GM18511 (cell line): ENCODE data around the gene APOA1.
"Not testable (repeated sequence)": the region's sequence is repeated elsewhere in the genome, so short reads cannot be mapped to it uniquely, and the experiment has no call there.

Experiments used
- ATAC-seq: cut with Tn5 transposase; IDR thresholded peaks from one replicate; pipeline ENCODE4 v1.9.1; 2021; ENCODE audit warnings: mild to moderate bottlenecking, moderate library complexity; ENCODE audit not compliant: unreplicated experiment

APOA1 gene

DNA sequence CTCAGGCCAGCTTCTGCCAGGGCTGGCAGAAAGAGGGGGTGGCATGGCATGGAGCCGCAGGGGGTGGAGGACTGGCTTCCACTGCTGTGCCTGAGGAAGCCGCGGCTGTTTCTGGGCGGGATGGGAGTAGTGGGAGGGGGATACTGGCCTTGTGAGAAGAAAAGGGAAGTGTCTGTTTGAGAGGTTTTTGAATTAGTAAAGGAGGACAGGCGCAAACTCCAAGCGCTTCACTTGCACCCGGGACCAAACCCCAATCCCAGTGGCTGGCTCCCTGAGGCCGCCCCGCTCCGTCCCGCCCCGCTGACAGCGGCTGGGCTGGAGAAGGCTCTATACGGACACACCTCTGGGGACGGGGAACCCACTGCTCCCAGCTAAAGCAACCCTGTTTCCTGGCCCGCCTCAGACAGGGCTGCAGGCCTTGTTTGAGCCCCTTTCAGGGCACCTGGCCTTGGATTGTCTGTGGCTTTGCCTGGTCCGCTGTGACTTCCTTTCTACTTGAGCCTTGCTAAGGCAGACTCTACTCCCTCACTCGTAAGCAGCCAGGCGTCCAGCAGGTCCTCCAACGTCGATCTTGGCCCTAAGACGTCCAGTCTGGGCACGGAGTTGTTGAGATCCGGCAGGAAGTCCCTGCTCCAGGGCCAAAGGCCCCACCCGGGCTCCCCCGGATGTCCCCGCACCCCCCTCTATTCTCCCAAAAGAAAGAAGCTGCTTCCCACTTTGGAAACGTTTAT, 2.2 kb downstream of the APOA1 start:
- peak; percentile 32 for ATAC-seq

DNA sequence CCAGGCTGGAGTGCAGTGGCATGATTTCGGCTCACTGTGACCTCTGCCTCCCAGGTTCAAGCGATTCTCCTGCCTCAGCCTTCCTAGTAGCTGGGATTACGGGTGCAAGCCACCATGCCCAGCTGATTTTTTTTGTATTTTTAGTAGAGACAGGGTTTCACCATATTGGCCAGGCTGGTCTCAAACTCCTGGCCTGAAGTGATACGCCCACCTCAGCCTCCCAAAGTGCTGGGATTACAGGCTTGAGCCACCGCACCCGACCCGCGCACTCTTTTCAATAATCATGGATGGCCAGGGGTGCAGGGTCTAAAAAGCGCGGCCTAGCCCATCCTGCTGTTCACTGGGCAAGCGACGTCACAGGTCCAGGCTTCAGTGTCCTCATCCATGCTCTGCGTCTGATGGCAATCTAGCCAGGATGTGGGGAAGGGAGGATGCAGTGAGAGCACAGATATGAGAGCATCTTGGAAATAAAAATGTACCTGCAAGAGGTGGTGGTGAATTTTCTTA, 2.8 kb downstream of the APOA1 start:
- ATAC-seq: not testable (repeated sequence)

DNA sequence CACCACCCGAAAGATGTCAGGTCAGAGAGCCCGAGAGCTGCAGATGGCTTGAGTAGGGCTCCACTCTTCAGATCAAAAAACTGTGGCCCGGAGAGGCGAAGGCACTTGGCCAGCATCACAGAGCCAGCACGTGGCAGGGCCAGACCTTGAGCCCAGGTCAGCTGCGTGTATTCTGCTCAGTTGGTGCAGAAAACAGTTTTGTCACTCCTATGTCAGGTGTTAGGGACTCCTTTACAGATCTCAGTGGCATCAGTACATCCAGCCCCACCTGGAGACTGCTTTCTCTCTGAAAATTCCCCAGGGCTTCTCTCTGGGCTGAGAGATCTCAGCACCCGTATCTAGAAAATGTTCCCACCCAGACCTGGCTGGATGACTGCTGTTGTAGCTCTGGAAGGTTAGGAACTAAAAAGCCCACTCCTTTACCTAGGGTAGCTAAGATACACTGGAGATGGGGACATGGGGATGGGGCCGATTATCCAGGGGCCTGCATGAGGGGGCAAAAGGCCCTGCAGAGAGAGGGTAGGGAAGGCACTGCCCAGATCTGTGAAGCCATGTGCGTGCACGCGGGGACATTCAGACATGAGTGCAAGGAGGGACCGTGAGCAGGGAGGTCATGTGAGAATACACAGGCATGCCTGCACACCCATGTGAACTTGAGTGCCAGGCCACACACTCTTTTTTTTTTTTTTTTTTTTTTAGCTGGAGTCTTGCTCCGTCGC, 3.4 kb downstream of the APOA1 start:
- ATAC-seq: no peak

DNA sequence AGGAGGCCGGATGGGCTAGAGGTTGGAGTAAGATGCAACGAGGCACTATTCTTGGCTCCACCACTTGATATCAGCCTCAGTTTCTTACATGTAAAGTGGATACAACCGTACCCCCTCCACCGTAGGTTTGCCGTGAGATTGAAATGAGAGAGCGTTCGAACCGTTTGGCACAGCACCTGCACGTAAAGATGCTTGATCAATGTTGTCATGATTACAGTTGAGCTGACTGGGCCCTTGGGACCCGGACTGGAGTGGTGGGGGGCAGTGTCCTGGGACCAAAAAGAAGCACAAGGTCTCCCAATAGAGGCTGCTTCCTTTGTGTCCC, 4.0 kb downstream of the APOA1 start:
- no peak for ATAC-seq

DNA sequence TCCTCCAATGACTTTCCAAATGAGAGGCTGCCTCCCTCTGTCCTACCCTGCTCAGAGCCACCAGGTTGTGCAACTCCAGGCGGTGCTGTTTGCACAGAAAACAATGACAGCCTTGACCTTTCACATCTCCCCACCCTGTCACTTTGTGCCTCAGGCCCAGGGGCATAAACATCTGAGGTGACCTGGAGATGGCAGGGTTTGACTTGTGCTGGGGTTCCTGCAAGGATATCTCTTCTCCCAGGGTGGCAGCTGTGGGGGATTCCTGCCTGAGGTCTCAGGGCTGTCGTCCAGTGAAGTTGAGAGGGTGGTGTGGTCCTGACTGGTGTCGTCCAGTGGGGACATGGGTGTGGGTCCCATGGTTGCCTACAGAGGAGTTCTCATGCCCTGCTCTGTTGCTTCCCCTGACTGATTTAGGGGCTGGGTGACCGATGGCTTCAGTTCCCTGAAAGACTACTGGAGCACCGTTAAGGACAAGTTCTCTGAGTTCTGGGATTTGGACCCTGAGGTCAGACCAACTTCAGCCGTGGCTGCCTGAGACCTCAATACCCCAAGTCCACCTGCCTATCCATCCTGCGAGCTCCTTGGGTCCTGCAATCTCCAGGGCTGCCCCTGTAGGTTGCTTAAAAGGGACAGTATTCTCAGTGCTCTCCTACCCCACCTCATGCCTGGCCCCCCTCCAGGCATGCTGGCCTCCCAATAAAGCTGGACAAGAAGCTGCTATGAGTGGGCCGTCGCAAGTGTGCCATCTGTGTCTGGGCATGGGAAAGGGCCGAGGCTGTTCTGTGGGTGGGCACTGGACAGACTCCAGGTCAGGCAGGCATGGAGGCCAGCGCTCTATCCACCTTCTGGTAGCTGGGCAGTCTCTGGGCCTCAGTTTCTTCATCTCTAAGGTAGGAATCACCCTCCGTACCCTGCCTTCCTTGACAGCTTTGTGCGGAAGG, 4.8 kb downstream of the APOA1 start:
- ATAC-seq: no peak

DNA sequence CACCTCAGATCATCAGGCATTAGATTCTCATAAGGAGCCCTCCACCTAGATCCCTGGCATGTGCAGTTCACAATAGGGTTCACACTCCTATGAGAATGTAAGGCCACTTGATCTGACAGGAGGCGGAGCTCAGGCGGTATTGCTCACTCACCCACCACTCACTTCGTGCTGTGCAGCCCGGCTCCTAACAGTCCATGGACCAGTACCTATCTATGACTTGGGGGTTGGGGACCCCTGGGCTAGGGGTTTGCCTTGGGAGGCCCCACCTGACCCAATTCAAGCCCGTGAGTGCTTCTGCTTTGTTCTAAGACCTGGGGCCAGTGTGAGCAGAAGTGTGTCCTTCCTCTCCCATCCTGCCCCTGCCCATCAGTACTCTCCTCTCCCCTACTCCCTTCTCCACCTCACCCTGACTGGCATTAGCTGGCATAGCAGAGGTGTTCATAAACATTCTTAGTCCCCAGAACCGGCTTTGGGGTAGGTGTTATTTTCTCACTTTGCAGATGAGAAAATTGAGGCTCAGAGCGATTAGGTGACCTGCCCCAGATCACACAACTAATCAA, 5.6 kb downstream of the APOA1 start:
- no peak for ATAC-seq

DNA sequence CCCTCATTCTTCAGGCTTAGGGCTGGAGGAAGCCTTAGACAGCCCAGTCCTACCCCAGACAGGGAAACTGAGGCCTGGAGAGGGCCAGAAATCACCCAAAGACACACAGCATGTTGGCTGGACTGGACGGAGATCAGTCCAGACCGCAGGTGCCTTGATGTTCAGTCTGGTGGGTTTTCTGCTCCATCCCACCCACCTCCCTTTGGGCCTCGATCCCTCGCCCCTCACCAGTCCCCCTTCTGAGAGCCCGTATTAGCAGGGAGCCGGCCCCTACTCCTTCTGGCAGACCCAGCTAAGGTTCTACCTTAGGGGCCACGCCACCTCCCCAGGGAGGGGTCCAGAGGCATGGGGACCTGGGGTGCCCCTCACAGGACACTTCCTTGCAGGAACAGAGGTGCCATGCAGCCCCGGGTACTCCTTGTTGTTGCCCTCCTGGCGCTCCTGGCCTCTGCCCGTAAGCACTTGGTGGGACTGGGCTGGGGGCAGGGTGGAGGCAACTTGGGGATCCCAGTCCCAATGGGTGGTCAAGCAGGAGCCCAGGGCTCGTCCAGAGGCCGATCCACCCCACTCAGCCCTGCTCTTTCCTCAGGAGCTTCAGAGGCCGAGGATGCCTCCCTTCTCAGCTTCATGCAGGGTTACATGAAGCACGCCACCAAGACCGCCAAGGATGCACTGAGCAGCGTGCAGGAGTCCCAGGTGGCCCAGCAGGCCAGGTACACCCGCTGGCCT, 7.1 kb downstream of the APOA1 start:
- ATAC-seq: no peak

DNA sequence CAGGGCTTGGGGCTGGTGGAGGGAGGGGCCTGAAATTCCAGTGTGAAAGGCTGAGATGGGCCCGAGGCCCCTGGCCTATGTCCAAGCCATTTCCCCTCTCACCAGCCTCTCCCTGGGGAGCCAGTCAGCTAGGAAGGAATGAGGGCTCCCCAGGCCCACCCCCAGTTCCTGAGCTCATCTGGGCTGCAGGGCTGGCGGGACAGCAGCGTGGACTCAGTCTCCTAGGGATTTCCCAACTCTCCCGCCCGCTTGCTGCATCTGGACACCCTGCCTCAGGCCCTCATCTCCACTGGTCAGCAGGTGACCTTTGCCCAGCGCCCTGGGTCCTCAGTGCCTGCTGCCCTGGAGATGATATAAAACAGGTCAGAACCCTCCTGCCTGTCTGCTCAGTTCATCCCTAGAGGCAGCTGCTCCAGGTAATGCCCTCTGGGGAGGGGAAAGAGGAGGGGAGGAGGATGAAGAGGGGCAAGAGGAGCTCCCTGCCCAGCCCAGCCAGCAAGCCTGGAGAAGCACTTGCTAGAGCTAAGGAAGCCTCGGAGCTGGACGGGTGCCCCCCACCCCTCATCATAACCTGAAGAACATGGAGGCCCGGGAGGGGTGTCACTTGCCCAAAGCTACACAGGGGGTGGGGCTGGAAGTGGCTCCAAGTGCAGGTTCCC, 7.8 kb downstream of the APOA1 start, which contains the start of gene APOC3:
APOC3 (plus strand) TSS at position 383 of the 659 bp plus-strand sequence. CDS start 676 bp downstream, outside the sequence.
- ATAC-seq: no peak

DNA sequence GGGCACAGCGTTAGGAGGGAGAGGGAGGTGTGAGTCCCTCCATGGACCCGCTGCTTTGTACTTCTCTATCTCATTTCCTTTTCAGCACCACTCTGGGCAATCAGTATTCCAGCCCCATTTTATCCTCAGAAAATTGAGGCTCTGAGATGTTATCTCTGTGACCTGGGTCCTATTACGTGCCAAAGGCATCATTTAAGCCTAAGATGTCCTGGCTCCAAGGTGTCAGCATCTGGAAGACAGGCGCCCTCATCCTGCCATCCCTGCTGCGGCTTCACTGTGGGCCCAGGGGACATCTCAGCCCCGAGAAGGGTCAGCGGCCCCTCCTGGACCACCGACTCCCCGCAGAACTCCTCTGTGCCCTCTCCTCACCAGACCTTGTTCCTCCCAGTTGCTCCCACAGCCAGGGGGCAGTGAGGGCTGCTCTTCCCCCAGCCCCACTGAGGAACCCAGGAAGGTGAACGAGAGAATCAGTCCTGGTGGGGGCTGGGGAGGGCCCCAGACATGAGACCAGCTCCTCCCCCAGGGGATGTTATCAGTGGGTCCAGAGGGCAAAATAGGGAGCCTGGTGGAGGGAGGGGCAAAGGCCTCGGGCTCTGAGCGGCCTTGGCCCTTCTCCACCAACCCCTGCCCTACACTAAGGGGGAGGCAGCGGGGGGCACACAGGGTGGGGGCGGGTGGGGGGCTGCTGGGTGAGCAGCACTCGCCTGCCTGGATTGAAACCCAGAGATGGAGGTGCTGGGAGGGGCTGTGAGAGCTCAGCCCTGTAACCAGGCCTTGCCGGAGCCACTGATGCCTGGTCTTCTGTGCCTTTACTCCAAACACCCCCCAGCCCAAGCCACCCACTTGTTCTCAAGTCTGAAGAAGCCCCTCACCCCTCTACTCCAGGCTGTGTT, 8.5 kb downstream of the APOA1 start:
- ATAC-seq: no peak

DNA sequence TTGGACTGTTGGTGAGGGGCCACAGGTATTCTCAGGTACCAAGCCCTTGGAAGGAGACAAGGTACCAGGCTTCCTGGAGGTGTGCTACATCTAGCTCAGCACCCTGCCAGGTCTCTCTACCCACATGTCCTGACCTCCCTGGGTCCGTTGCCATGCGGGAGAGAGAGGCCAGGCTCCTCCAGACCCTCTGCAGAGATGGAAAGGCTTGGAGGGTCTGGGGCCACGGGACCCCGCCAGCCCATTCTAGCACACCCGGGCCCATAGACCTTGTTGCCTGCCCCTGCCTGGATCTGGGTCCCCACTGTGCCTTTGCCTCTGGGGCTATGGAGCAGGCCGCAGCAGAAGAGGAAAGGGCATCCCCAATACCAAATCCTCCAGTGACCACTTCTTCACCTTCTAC, 10.0 kb downstream of the APOA1 start:
- no peak for ATAC-seq

DNA sequence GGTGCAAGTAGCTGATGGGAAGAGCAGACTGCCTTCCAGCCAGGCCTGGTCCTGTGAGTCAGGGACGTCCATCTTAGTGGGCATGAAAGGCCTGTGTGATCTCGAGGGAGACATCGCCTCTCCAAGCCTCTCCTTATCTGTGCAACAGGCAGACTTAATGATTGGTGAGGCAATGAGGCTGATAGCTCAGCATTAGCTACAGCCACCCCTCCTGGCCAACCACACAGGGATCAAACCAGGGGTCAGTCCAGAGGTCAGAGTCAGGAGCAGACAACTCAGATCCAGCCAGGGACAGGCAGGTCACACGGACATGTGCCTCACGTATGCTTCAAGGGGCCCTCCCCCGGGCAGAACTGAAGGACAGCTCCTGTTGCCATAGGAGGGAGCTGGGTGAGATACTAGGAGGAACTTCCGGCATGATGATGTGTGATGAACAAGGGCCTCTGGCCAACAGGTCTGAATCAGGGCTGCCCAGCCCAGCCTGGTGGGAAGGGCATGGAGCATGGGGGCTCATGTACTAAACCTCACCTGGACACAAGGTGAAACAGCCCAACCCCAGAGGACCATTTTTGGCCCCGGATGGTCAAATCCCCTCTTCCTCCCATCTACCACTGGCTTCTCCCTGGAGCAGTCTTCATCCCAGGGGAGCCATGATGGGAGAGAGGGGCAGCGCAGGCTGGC, 10.5 kb downstream of the APOA1 start:
- ATAC-seq: no peak

DNA sequence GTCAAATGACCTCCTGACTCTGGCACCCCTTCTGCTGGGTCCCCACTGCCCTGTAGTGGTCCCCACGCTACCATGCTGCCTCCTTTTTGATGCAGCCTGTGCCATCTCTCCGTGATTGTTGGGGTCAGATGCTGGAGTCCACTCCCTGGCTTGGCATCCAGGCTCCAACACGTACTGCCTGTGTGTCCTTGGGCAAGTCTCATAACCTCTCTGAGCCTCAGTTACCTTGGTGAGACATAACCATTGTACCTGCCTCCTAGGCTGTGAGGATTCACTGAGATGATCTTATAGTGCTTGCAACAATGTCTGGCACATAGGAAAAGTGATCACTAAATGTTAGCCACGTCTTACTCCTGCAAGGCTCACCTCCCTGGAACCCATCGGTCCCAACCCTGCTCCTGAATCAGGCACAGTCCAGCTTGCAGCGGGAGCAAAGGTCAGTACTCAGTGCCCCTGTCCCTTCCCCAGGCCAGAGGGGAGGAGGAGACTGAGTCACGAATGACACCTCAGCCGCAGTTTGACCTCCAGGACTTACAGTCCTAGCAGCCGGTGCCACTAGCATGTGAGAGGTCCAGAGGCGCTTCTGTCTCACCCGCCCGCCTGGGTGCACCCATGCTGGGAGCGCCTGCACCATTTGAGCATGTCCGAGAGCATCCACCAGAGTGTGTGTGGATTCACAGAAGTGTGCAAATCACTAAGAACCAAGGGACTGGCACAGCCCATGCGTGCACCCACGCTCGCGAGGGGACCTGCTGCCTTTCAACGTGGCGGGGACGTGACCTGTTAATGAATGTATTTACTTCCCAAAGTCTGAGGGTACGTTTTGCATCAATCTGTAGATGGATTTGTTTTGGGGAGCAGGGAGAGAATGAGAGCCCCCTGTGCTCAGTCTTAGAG, 11.3 kb downstream of the APOA1 start:
- no peak for ATAC-seq

DNA sequence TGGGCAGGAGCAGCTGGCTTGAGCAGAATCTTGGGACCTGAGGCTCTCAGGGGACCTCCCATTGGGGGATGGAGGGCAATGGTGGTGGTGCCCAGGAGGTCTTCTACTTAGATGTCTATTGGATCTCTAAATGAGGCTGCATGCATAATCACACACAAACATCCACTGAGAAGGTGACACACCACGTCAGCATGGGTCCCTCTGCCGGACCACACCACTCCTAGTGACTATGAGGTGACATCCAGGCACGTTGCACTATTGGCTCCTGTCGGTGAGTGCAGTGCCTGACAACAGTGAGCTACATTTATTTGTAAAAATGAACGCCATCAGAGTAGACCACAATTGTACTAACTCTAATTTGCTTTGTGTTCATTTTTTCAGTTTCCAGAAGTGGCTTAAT, 12.0 kb downstream of the APOA1 start:
- ATAC-seq: no peak

DNA sequence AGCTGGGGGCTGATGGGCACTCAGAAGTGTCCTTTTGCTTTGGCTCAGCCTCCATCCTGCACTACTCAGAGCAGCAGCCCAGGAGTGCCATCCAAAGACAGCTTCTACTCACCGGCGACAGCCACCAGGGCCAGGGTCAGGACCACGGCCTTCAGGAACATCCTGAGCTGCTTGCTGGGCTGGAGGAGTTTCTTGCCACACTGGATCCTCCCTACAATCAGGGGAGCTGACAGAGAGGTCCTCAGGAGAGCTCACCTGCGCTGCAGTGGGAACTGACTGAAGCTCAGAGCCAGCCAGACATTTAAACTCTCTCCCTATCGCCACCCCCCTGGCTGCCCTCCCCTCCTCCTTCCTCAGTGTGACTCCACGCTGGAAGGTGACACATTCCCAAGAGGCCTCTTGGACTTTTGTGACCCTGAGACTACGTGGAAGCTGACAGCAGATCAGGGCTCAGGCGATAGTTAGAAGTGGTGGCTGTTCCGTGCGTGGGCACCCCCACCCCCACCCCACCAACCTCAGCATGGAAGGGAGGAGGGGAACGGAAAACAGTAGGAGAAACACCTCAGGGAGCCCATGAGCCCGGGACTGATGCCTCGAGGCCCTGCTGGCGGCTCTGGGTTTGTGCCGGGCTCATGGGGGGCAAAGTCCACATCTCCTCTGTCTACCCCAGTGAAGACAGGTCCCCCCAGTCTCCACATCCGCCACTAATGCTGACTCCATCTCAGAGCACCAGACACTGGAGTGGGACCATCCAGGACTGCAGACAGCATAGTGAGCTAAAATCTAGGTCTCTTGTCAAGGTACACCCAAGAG, 14.2 kb downstream of the APOA1 start, which contains the start of gene APOA4:
APOA4 (minus strand) TSS at position 274 of the 813 bp plus-strand sequence; CDS start at position 161, 113 bp downstream.
- no peak for ATAC-seq

DNA sequence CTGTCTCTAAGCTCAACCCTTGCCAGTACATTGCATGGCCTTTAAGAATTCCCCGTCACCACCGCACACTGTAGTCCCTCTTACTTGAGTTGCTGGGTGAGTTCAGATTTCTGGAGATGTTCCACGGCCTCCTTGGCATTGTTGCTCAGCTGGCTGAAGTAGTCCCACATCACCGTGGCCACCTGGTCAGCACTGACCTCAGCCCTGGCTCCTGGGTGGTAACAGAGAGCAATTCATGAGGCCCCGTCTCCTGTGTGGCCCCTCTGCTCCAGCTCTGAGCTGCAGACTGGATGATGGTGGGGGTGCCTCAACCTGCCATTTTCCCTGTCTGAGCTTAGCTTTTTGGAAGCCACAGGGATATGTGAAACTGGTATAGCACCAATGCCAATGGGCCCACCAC, 14.8 kb downstream of the APOA1 start:
- ATAC-seq: no peak
